Adrenal gland (tissue), 5 donors: ENCODE data around the gene ZNF714.

Source experiments
- CTCF ChIP-seq, 6 experiments: fragments of 450-650 bp in 4 of 6; fragments of 200-600 bp in 2 of 6; sonication (generic) in 1 of 6; IDR thresholded peaks; 1 replicate in 5 of 6; 2 replicates in 1 of 6; pipeline versions ENCODE4 v1.5.1 to v1.8.0; 2016 to 2021; ENCODE audit warnings: antibody characterized with exemption in 6 of 6, mild to moderate bottlenecking in 2 of 6, moderate library complexity in 1 of 6
- POLR2A ChIP-seq, 2 donors: fragments of 450-650 bp; IDR thresholded peaks; one replicate each; pipeline ENCODE4 v1.6.1; 2017; ENCODE audit warnings: antibody characterized with exemption in 2 of 2, mild to moderate bottlenecking in 2 of 2, moderate library complexity in 1 of 2
- donor health status: DM: no; HTN: no; CAD: no.

DNA sequence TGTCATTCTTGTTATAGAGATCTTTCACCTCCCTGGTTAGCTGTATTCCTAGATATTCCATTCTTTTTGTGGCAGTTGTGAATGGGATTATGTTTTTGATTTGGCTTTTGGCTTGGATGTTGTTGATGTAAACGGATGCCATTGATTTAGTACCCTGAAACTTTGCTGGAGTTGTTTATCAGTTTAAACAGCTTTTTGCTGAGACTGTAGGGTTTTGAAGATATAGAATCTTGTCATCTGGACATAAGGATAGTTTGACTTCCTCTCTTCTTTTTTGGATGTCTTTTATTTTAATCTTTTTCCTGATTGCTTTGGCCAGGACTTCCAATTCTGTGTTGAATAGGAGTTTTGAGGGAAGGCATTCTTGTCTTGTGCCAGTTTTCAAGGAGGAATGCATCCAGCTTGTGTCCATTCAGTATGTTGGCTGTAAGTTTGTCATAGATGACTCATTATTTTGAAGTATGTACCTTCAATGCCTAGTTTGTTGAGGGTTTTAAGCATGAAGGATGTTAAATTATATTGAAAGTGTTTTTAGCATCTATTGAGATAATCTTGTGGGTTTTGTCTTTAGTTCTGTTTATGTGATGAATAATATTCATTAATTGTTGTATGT is 76.6 kb downstream of the ZNF714 start:
- TF ChIP-seq CTCF (IDR thresholded peaks at IDR 0.05): no peak
- TF ChIP-seq POLR2A (IDR thresholded peaks at IDR 0.05): no peak
